NCI-H2029 treated with DMSO at 0.1 percent for 48 hours (cell line): ENCODE measurements around the gene GPR141.

Experiments used
- DNase-seq: peaks from one replicate; lab custom pipeline; 2025; lab: John Stamatoyannopoulos, UW

The GPR141 gene

GRCh38 chr7:37784015-37784414 is 100.4 kb downstream of the GPR141 start:
- no peak for DNase-seq

DNA sequence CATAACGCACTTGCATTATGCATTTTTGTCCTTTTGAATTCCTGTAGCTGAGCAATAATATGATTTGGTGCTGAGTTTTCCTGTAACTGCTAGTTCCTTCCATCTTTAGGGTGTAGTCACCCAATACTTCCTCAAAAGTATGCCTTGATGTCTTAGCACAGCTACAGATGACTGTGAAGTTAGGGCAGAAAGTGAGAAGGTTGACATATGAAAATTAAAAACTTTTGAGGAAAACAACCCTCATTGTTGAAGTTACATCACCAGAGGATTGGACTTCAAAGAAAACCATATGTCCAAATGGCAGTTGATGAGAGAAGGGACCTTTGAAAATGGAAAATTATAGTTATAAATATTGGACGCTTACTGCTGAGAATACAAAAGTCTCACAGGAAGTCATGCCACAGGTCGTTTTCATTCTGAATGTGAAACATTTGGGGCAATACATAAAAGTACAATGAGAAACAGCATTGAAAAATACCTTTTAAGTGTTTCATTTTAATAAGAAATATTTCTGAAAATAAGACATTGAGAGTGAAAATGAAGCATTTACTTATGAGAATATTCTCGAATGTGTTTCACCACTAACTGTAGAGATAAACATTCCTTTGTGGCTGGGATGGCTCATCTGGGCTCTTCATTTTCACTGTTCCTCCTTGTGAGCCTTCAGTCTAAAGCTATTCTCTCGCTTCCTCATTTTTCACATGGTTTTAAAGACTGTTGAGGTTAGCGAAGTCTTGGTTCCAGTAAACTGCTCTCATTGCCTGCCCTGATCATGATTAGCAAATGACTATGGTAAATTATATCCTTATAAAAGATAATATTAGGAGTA is 103.4 kb downstream of the GPR141 start:
- no peak for DNase-seq
